A549 (cell line): ENCODE results near the gene ATP5F1D. TPM values are rescaled to one million over a fixed set of nuclear protein-coding genes. Genes with fewer than 3 reads are reported as not detected.

Experiments used
- ATAC-seq, 2 experiments: fragments of 200-7000 bp in 1 of 2; fragments of >200 bp in 1 of 2; cut with Nextera tagmentation in 1 of 2; cut with Tn5 transposase in 1 of 2; 3 replicates each; pipeline versions ENCODE4 v1.8.0 to v1.9.1; 2018 to 2020; ENCODE audit warnings: mild to moderate bottlenecking in 1 of 2, moderate library complexity in 1 of 2
- CTCF ChIA-PET: fragments of 300-600 bp; sonication (Branson Sonifier 250); formaldehyde crosslinking; extraction: SDS; loops from one replicate; lab custom pipeline; 2021; ENCODE audit warnings: antibody characterized with exemption, inconsistent platforms; lab: Yijun Ruan, JAX
- POLR2A ChIA-PET: fragments of 350-600 bp; formaldehyde crosslinking; extraction: SDS; loops from one replicate; lab custom pipeline; 2021; ENCODE audit warnings: antibody characterized with exemption, inconsistent platforms; lab: Yijun Ruan, JAX
- DNase-seq, 2 experiments: peaks; one replicate each; pipeline versions ENCODE4 v3.0.0 to v3.0.0-alpha.2; 2011 to 2016; ENCODE audit warnings: low read depth in 1 of 2, low spot score in 1 of 2
- FAIRE-seq: peaks from 2 replicates; lab custom pipeline; 2011; peaks lifted over from hg19 to GRCh38; lab: Jason Lieb, UNC
- H3K27ac ChIP-seq, 2 experiments: fragments of >200 bp; sonication (Bioruptor Twin); formaldehyde crosslinking; 3 replicates each; pipeline ENCODE4 v1.5.1; 2016 to 2017
- H3K4me1 ChIP-seq: fragments of >200 bp; sonication (Bioruptor Twin); formaldehyde crosslinking; 3 replicates; pipeline ENCODE4 v1.6.1; 2016
- H3K4me2 ChIP-seq: fragments of >200 bp; sonication (Bioruptor Twin); formaldehyde crosslinking; 3 replicates; pipeline ENCODE4 v1.6.1; 2016
- H3K4me3 ChIP-seq: fragments of >200 bp; sonication (Bioruptor Twin); formaldehyde crosslinking; 3 replicates; pipeline ENCODE4 v1.5.1; 2016
- H3K9me3 ChIP-seq: fragments of >200 bp; sonication (Bioruptor Twin); formaldehyde crosslinking; 3 replicates; pipeline ENCODE4 v1.6.1; 2016
- BCL3 ChIP-seq: fragments of >200 bp; sonication (Bioruptor Twin); formaldehyde crosslinking; IDR thresholded peaks from 3 replicates; pipeline ENCODE4 v1.6.1; 2016
- EHF ChIP-seq: fragments of 250-450 bp; sonication (Bioruptor Pico); IDR thresholded peaks from 2 replicates; pipeline ENCODE4 v1.5.0; 2020; ENCODE audit warnings: mild to moderate bottlenecking
- EHMT2 ChIP-seq: fragments of 200-600 bp; sonication (generic); IDR thresholded peaks from 2 replicates; pipeline ENCODE4 v1.6.1; 2016; ENCODE audit warnings: antibody characterized with exemption, low read depth, mild to moderate bottlenecking, moderate library complexity
- EP300 ChIP-seq, 2 experiments: fragments of >200 bp; sonication (Bioruptor Twin); formaldehyde crosslinking; IDR thresholded peaks; 2 replicates in 1 of 2; 3 replicates in 1 of 2; pipeline ENCODE4 v1.6.1; 2016 to 2017
- FOSL2 ChIP-seq, 2 experiments: fragments of 450-650 bp in 1 of 2; fragments of >200 bp in 1 of 2; sonication (Bioruptor Twin) in 1 of 2; formaldehyde crosslinking; IDR thresholded peaks; 2 replicates each; pipeline versions ENCODE4 v1.5.0 to v1.6.1; 2016 to 2020; ENCODE audit warnings: mild to moderate bottlenecking in 1 of 2, moderate library complexity in 1 of 2
- FOXS1 ChIP-seq: fragments of 250-450 bp; sonication (Bioruptor Pico); IDR thresholded peaks from 2 replicates; pipeline ENCODE4 v1.5.0; 2020; ENCODE audit warnings: mild to moderate bottlenecking, moderate library complexity
- HDAC2 ChIP-seq: fragments of 200-600 bp; sonication (generic); IDR thresholded peaks from 2 replicates; pipeline ENCODE4 v1.6.1; 2016
- HEYL ChIP-seq: fragments of 250-450 bp; sonication (Bioruptor Pico); IDR thresholded peaks from 2 replicates; pipeline ENCODE4 v1.8.0; 2021; ENCODE audit warnings: mild to moderate bottlenecking, moderate library complexity
- HOXA7 ChIP-seq: fragments of 250-450 bp; sonication (Bioruptor Pico); IDR thresholded peaks from 2 replicates; pipeline ENCODE4 v1.5.0; 2020; ENCODE audit warnings: mild to moderate bottlenecking, moderate library complexity
- JUN ChIP-seq, 2 experiments: fragments of >200 bp; sonication (Bioruptor Twin); formaldehyde crosslinking; IDR thresholded peaks; 2 replicates in 1 of 2; 3 replicates in 1 of 2; pipeline ENCODE4 v1.6.1; 2016 to 2017
- JUNB ChIP-seq: fragments of >200 bp; sonication (Bioruptor Twin); formaldehyde crosslinking; IDR thresholded peaks from 2 replicates; pipeline ENCODE4 v1.6.1; 2016
- KDM1A ChIP-seq: fragments of 200-600 bp; sonication (generic); IDR thresholded peaks from 2 replicates; pipeline ENCODE4 v1.6.1; 2016; ENCODE audit warnings: low read depth, mild to moderate bottlenecking
- KDM5A ChIP-seq: fragments of 200-600 bp; sonication (generic); IDR thresholded peaks from 2 replicates; pipeline ENCODE4 v1.6.1; 2016; ENCODE audit warnings: antibody characterized with exemption, mild to moderate bottlenecking
- MAZ ChIP-seq: fragments of 150-350 bp; IDR thresholded peaks from 2 replicates; pipeline ENCODE4 v1.6.1; 2014; ENCODE audit warnings: antibody characterized with exemption, low read depth, low read length, borderline replicate concordance
- MYC ChIP-seq: IDR thresholded peaks from 2 replicates; pipeline ENCODE4 v1.6.1; 2012; ENCODE audit warnings: mild to moderate bottlenecking, inconsistent platforms, low read length, improper control_type of control experiment, borderline replicate concordance
- NFE2L2 ChIP-seq: fragments of 150-350 bp; conservative IDR thresholded peaks from 2 replicates; pipeline ENCODE4 v1.6.1; 2014; ENCODE audit warnings: low read length
- NR3C1 ChIP-seq: fragments of >200 bp; sonication (Bioruptor Twin); formaldehyde crosslinking; IDR thresholded peaks from 3 replicates; pipeline ENCODE4 v1.6.1; 2017
- PHF8 ChIP-seq: fragments of 200-600 bp; sonication (generic); IDR thresholded peaks from 2 replicates; pipeline ENCODE4 v1.6.1; 2016; ENCODE audit warnings: low read depth, mild to moderate bottlenecking, antibody characterized with exemption, moderate library complexity, borderline replicate concordance
- POLR2A ChIP-seq: IDR thresholded peaks from 2 replicates; pipeline ENCODE4 v1.6.1; 2012; ENCODE audit warnings: mild to moderate bottlenecking, low read length
- RAD21 ChIP-seq, 2 experiments: fragments of >200 bp in 1 of 2; sonication (Bioruptor Twin) in 1 of 2; formaldehyde crosslinking in 1 of 2; IDR thresholded peaks in 1 of 2; conservative IDR thresholded peaks in 1 of 2; 2 replicates in 1 of 2; 3 replicates in 1 of 2; pipeline ENCODE4 v1.6.1; 2012 to 2018; ENCODE audit warnings: inconsistent platforms in 1 of 2
- RFX5 ChIP-seq: fragments of 450-650 bp; IDR thresholded peaks from 2 replicates; pipeline ENCODE4 v1.7.1; 2014; ENCODE audit warnings: antibody characterized with exemption, mild to moderate bottlenecking, moderate library complexity
- SREBF2 ChIP-seq: fragments of 450-650 bp; IDR thresholded peaks from 2 replicates; pipeline ENCODE4 v1.6.1; 2014; ENCODE audit warnings: mild to moderate bottlenecking, moderate library complexity
- TFCP2L1 ChIP-seq: fragments of 250-450 bp; sonication (Bioruptor Pico); IDR thresholded peaks from 2 replicates; pipeline ENCODE4 v1.5.0; 2021; ENCODE audit warnings: mild to moderate bottlenecking
- ZFP36 ChIP-seq: fragments of 450-650 bp; IDR thresholded peaks from 2 replicates; pipeline ENCODE4 v1.6.1; 2014; ENCODE audit warnings: borderline replicate concordance; ENCODE audit not compliant: partially characterized antibody
- ZNF302 ChIP-seq: fragments of 250-450 bp; sonication (Bioruptor Pico); IDR thresholded peaks from 2 replicates; pipeline ENCODE4 v1.9.0; 2021; ENCODE audit warnings: inconsistent platforms, mild to moderate bottlenecking, moderate library complexity
- ZSCAN20 ChIP-seq: fragments of 250-450 bp; sonication (Bioruptor Pico); IDR thresholded peaks from 2 replicates; pipeline ENCODE4 v1.8.0; 2022; ENCODE audit warnings: mild to moderate bottlenecking, moderate library complexity
- WGBS: methylation state at CpG from one replicate; pipeline ENCODE4 v1.1.6; 2017; ENCODE audit errors: missing lambda C conversion rate; 5-methylcytosine and 5-hydroxymethylcytosine counted together
- polyA plus RNA-seq, 4 experiments: library from polyadenylated mRNA; depleted of rRNA in 3 of 4; stranded (reverse); fragments of >200 nt; fragmentation: RNase III in 1 of 4; extraction: RNeasy Plus Mini Kit Qiagen cat#74134 plus additional on column Dnase treatment in 1 of 4; gene quantifications; 2 replicates in 3 of 4; 3 replicates in 1 of 4; pipeline ENCODE4 v1.2.3, GENCODE V29; 2011 to 2017
- TF ChIP-seq, protein P1 (sequence below): fragments of >200 bp; sonication (Bioruptor Twin); formaldehyde crosslinking; IDR thresholded peaks from 2 replicates; pipeline ENCODE4 v1.6.1; 2016
- TF ChIP-seq, protein P2 (sequence below): IDR thresholded peaks from 2 replicates; pipeline ENCODE4 v1.6.1; 2012
- TF ChIP-seq, protein P3 (sequence below): IDR thresholded peaks from 2 replicates; pipeline ENCODE4 v1.6.1; 2012
- TF ChIP-seq, protein P4 (sequence below): fragments of 200-600 bp; sonication (generic); IDR thresholded peaks from 2 replicates; pipeline ENCODE4 v1.6.1; 2016; ENCODE audit warnings: antibody characterized with exemption, mild to moderate bottlenecking, moderate library complexity

ATP5F1D gene
- polyA plus RNA-seq, 2 of the 4 experiments (the other 2 are of a cell fraction), result 28.7 to 96.9 TPM

DNA sequence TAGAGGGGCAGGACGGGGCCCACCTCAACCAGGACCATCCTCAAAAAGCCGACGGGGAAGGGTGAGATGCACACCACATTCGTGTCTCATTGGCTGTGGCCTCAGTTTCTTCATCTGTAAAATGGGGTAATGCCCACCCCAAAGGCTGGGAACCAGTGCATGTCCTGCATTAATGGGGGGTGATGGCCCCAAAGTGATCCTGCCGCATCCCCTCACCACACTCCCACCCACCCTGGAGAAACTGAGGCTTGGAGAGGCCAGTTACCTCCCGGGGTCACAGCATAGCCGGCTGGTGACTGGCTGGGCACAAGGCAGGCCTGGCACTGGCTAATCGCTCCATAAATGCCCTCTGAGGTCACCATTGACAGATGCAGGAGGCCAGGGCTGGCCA lies 6.2 kb downstream of the ATP5F1D start:
- Histone ChIP-seq H3K4me3 (peak overlapping the region; percentile 97; the same call in 1 of the 3 replicates), H3K4me2 (peak overlapping the region; percentile 84), H3K4me1 (peaks cover 45% of the 10 kb centered on the region), H3K27ac (peak overlapping the region; percentile 93 to 100), H3K9me3 (no peaks in the 10 kb centered on the region)
- TF ChIP-seq JUNB, result no peak
- peak; percentile 83; the same call in 1 of the 2 replicates for TF ChIP-seq KDM1A
- FAIRE-seq, result no peak
- 88% methylated on average over 4 of the region's 8 CpGs for WGBS
- ATAC-seq, result peak in 1 of 2 experiments; percentile 4; a peak in 2 of 6 replicates
- DNase-seq, result no peak
- ChIA-PET CTCF (interaction anchor here (7.5 kb wide), 1 partner anchor 13 kb away, joined by 500 read pairs; the partner anchor contains the start of gene CIRBP), POLR2A (no interaction called here)

DNA sequence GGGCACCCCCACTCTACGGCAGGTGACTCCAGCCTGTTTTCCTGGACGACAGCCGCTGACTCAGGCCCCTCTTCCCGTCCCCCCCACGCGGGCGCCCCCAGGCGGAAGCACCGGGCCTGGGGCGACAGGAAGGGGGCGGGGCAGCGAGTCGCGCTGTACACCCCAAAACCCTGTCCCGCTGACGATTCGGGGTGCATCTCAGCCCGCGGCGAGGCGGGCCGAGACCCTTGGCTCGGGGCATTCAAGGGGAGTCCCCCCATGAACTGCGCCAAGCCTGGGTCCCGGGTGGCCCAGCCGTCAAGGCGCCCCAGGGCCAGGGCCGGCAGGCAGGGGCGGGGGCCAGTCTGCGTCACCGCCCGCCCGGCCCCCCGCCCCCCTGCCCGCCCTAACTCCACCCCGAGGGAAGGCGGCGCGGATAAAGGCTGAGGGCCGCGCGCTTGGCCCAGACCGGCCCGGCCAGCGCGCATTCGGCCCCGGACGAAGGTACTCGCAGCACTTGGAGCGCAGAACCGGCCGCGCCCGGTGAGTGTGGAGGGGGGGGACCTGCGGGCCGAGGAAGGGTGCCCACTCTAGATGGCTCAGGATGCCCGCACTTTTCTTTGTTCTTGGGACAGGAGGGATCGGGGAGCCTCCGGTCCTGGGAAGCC lies 6.7 kb downstream of the ATP5F1D start, which contains the start of gene MIDN:
Gene MIDN (plus strand): TSS at position 445 of the 647 bp plus-strand sequence. CDS start 1,714 bp downstream, outside the sequence.
- ChIA-PET CTCF (interaction anchor here (1.0 kb wide), 1 partner anchor 18 kb away, joined by 8 read pairs; no protein-coding TSS in a partner anchor), POLR2A (interaction anchor here (1.0 kb wide), 2 partner anchors 18 to 21 kb away, joined by 4 to 14 read pairs; no protein-coding TSS in a partner anchor)
- ATAC-seq (peak; percentile 7 to 42), FAIRE-seq (no peak), DNase-seq (peak in 1 of 2 experiments; percentile 88)
- Histone ChIP-seq H3K27ac (peak within 1 kb of the TSS; percentile 93 to 100), H3K4me1 (peaks cover 41% of the 10 kb centered on the region), H3K4me3 (peak within 1 kb of the TSS; percentile 97), H3K4me2 (peak within 1 kb of the TSS; percentile 84), H3K9me3 (no peaks in the 10 kb centered on the region)
- 0% methylated on average over 14 of the region's 60 CpGs for WGBS
- TF ChIP-seq EHMT2, result no peak
- no peak for TF ChIP-seq NR3C1
- no peak for TF ChIP-seq ZNF302 (CRISPR knock-in tag)
- no peak for TF ChIP-seq FOXS1
- no peak for TF ChIP-seq JUNB
- peak; percentile 93 for TF ChIP-seq POLR2A
- TF ChIP-seq, protein P1, sequence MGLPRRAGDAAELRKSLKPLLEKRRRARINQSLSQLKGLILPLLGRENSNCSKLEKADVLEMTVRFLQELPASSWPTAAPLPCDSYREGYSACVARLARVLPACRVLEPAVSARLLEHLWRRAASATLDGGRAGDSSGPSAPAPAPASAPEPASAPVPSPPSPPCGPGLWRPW, result no peak
- no peak for TF ChIP-seq HDAC2
- TF ChIP-seq JUN (IDR thresholded peaks at IDR 0.05), result peak; percentile 87 to 90
- no peak for TF ChIP-seq ZSCAN20
- no peak for TF ChIP-seq HEYL (CRISPR knock-in tag)
- no peak for TF ChIP-seq MYC
- TF ChIP-seq MAZ, result no peak
- TF ChIP-seq NFE2L2, result no peak
- TF ChIP-seq, protein P2, sequence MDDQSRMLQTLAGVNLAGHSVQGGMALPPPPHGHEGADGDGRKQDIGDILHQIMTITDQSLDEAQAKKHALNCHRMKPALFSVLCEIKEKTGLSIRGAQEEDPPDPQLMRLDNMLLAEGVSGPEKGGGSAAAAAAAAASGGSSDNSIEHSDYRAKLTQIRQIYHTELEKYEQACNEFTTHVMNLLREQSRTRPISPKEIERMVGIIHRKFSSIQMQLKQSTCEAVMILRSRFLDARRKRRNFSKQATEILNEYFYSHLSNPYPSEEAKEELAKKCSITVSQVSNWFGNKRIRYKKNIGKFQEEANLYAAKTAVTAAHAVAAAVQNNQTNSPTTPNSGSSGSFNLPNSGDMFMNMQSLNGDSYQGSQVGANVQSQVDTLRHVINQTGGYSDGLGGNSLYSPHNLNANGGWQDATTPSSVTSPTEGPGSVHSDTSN, result no peak
- TF ChIP-seq RFX5, result no peak
- TF ChIP-seq HOXA7 (CRISPR knock-in tag), result 0 out of 2 replicates have a peak, but pooled peaks have one; percentile 60
- no peak for TF ChIP-seq EP300 (IDR thresholded peaks at IDR 0.05)
- TF ChIP-seq SREBF2, result no peak
- no peak for TF ChIP-seq FOSL2 (IDR thresholded peaks at IDR 0.05)
- TF ChIP-seq FOSL2 (CRISPR knock-in tag; IDR thresholded peaks at IDR 0.05), result peak; percentile 63
- TF ChIP-seq KDM5A, result no peak
- peak; percentile 87; the same call in 2 of the 3 replicates for TF ChIP-seq BCL3
- TF ChIP-seq TFCP2L1 (CRISPR knock-in tag), result no peak; the same call in 1 of the 2 replicates
- no peak; the same call in 1 of the 2 replicates for TF ChIP-seq EHF (CRISPR knock-in tag)
- TF ChIP-seq, protein P3, sequence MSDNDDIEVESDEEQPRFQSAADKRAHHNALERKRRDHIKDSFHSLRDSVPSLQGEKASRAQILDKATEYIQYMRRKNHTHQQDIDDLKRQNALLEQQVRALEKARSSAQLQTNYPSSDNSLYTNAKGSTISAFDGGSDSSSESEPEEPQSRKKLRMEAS, result peak; percentile 40; the same call in 1 of the 2 replicates
- TF ChIP-seq, protein P4, sequence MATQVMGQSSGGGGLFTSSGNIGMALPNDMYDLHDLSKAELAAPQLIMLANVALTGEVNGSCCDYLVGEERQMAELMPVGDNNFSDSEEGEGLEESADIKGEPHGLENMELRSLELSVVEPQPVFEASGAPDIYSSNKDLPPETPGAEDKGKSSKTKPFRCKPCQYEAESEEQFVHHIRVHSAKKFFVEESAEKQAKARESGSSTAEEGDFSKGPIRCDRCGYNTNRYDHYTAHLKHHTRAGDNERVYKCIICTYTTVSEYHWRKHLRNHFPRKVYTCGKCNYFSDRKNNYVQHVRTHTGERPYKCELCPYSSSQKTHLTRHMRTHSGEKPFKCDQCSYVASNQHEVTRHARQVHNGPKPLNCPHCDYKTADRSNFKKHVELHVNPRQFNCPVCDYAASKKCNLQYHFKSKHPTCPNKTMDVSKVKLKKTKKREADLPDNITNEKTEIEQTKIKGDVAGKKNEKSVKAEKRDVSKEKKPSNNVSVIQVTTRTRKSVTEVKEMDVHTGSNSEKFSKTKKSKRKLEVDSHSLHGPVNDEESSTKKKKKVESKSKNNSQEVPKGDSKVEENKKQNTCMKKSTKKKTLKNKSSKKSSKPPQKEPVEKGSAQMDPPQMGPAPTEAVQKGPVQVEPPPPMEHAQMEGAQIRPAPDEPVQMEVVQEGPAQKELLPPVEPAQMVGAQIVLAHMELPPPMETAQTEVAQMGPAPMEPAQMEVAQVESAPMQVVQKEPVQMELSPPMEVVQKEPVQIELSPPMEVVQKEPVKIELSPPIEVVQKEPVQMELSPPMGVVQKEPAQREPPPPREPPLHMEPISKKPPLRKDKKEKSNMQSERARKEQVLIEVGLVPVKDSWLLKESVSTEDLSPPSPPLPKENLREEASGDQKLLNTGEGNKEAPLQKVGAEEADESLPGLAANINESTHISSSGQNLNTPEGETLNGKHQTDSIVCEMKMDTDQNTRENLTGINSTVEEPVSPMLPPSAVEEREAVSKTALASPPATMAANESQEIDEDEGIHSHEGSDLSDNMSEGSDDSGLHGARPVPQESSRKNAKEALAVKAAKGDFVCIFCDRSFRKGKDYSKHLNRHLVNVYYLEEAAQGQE, result no peak
- TF ChIP-seq RAD21 (conservative IDR thresholded peaks at IDR 0.05 in 1 of 2, IDR thresholded peaks at IDR 0.05 in 1 of 2), result no peak
- TF ChIP-seq ZFP36, result no peak
- peak; percentile 92 for TF ChIP-seq PHF8
